Endometrial microvascular endothelial cells (primary cell): ENCODE results near the gene NPVF. TPM values are rescaled to one million over a fixed set of nuclear protein-coding genes. Genes with fewer than 3 reads are reported as not detected.

ENCODE experiments used
- in situ Hi-C: cut with HindIII; loops from 2 replicates; pipeline ENCODE4 v1.10.0; 2017; ENCODE audit warnings: low sequenced_read_pairs, low pct_unique_long_range_greater_than_20kb; ENCODE audit errors: inconsistent ontology term
- total RNA-seq: library from RNA; depleted of rRNA; stranded (reverse); fragments of >200 nt; gene quantifications from one replicate; pipeline ENCODE4 v1.2.3, GENCODE V29; 2015; ENCODE audit errors: inconsistent ontology term

NPVF gene
- total RNA-seq, 1 donor from 2014 or later, result not detected

DNA sequence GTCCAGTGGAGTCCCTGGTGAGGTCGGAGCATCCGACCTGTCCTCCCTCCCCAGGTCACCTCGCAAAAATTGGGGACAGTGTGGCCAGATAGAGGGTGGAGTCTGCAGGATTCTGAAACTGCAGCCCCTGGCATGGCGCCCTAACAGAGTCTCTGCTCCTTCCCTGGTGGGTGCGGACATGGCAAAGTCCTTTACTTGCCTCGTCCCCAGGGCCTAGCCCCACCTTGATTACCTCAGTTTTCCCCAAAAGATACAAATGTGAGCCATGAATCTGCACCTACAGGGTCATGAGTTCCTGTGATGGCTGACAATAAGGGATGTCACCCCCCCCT lies 47.7 kb downstream of the NPVF start:
- in situ Hi-C loops, result no loop called here

DNA sequence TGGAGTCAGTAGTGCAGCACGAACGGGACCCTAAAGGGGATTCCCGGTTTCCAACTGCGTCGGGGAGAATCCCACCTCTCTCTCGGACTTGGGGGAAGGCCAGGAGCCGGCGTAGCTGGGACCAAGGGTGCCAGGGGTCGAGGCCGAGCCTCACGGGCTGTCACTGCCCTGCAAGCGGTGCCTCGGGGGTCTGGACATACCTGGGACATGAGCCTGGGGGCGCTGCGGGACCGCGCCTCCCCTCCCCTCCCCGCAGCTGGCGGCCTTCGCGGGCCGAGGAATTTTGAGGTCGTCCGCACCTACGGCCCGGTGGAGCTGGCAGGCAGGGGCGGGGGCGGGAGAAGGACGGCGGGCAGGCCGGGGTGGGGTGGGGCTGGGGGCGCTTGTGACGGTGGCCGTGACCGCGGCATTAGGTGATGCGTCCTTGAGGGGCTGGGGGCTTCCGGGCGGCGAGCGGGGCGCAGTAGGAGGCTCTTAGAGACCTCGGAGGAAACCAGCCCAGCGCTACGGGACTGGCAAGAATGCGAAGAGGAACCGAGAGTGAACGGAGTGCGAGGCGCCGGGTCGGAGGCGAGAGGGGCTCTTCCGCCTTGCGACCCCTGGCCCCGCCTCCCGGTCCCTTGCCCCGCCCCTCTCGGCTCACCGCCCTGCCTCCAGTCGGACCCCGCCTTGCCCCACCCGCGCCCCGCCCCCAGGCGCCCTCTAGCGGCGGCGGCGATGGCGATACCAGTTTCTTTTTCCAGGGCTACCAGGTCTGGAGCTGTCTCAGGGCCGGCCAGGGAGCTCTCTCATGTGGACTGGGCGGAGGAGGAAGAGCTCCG lies 48.3 kb downstream of the NPVF start:
- in situ Hi-C loops, result no loop called here

DNA sequence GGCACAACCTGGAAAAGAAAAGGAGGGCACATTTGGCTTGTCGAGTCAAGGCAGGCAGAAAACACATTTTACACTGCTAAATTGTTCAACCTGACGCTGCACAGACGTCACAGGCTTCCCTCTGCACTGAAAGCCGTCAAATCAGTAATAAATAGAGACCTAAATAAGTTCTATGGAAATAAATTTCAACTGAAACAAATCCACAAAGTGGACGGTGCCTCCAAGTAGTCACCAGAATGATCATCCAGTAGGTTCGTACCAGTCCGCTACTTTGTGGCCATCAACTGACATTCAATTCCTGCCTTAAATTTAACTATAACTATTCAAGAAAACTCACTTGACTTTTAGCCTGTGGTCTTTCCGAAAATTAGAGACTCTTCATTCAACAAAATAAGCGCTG lies 49.0 kb downstream of the NPVF start:
- in situ Hi-C loops, result no loop called here

Other genes starting within 250 kb of the NPVF start
- gene OSBPL3, start 248.3 kb downstream of the NPVF start, total RNA-seq, result 20.3 TPM
- 89.0 TPM for gene CYCS, start 103.2 kb downstream of the NPVF start, total RNA-seq